Activated T-helper 2 cell treated with anti-CD3 and anti-CD28 coated beads, Interferon-gamma antibody, Interleukin-2, Interleukin-4, amounts not matched to agents 10 μg/mL and 5 μg/mL and 100 μg/mL, durations not matched to agents 14 hours and 24 hours and 36 hours (primary cell): ENCODE measurements around the gene ARHGAP45. TPM values are rescaled to one million over a fixed set of nuclear protein-coding genes. Genes with fewer than 3 reads are reported as not detected.

ENCODE experiments used
- DNase-seq: peaks from one replicate; pipeline ENCODE4 v3.0.0; 2021; ENCODE audit warnings: low spot score
- H3K27ac Mint-ChIP-seq: one replicate; pipeline ENCODE4 v1.8.0; 2021; ENCODE audit warnings: mixed read lengths
- H3K27me3 Mint-ChIP-seq: one replicate; pipeline ENCODE4 v1.8.0; 2021; ENCODE audit warnings: low read depth, mixed read lengths
- H3K36me3 Mint-ChIP-seq: one replicate; pipeline ENCODE4 v1.8.0; 2021; ENCODE audit warnings: low read depth, mixed read lengths
- H3K4me1 Mint-ChIP-seq: one replicate; pipeline ENCODE4 v1.8.0; 2021; ENCODE audit warnings: low read depth, mixed read lengths
- H3K4me3 Mint-ChIP-seq: one replicate; pipeline ENCODE4 v1.8.0; 2021; ENCODE audit warnings: low read depth, mild to moderate bottlenecking, moderate library complexity, mixed read lengths
- H3K9me3 Mint-ChIP-seq: one replicate; pipeline ENCODE4 v1.8.0; 2021; ENCODE audit warnings: mixed read lengths
- intact Hi-C: fragments of 100-400 bp; cut with micrococcal nuclease; formaldehyde crosslinking; loops from one replicate; pipeline ENCODE4 v1.15.1; 2023
- total RNA-seq: library from RNA; stranded (reverse); gene quantifications from 2 replicates; pipeline ENCODE4 v1.2.3, GENCODE V29; 2022

Gene ARHGAP45
- total RNA-seq, 1 donor from 2014 or later, result 158 TPM

GRCh38 chr19:1053176-1054101 is 13.5 kb upstream of the ARHGAP45 start:
- H3K27ac Mint-ChIP-seq, result no peak overlapping the region
- peaks cover 19% of the 10 kb centered on the region for H3K36me3 Mint-ChIP-seq
- H3K27me3 Mint-ChIP-seq, result no peaks in the 10 kb centered on the region
- intact Hi-C loops, result no loop called here
- H3K4me1 Mint-ChIP-seq, result peaks cover 9% of the 10 kb centered on the region
- no peak overlapping the region for H3K4me3 Mint-ChIP-seq
- H3K9me3 Mint-ChIP-seq, result no peaks in the 10 kb centered on the region
- DNase-seq, result no peak

- H3K27ac Mint-ChIP-seq, result no peak overlapping the region
These were observed 12.6 kb upstream of the ARHGAP45 start for GRCh38 chr19:1054102-1055027.

DNA sequence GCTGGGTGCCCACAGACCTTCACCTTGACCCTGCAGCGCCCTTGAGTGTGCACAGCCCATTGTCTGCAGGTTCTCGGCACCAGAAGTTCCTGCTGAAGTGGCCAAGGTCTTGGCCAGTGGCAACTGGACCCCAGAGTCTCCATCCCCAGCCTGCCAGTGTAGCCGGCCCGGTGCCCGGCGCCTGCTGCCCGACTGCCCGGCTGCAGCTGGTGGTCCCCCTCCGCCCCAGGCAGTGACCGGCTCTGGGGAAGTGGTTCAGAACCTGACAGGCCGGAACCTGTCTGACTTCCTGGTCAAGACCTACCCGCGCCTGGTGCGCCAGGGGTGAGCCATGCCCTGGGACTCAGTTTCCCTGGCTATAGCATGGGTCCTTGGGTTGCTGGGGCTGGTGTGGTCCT is 11.9 kb upstream of the ARHGAP45 start:
- H3K4me3 Mint-ChIP-seq, result no peak overlapping the region
- intact Hi-C loops, result no loop called here
- DNase-seq, result no peak
- peaks cover 19% of the 10 kb centered on the region for H3K36me3 Mint-ChIP-seq
- H3K27me3 Mint-ChIP-seq, result no peaks in the 10 kb centered on the region
- H3K9me3 Mint-ChIP-seq, result no peaks in the 10 kb centered on the region
- H3K27ac Mint-ChIP-seq, result no peak overlapping the region
- peaks cover 9% of the 10 kb centered on the region for H3K4me1 Mint-ChIP-seq

More at GRCh38 chr19:1054102-1055027, 12.6 kb upstream of the ARHGAP45 start:
- H3K27me3 Mint-ChIP-seq, result no peaks in the 10 kb centered on the region
- intact Hi-C loops, result no loop called here
- no peaks in the 10 kb centered on the region for H3K9me3 Mint-ChIP-seq
- peaks cover 9% of the 10 kb centered on the region for H3K4me1 Mint-ChIP-seq
- H3K4me3 Mint-ChIP-seq, result no peak overlapping the region
- peaks cover 19% of the 10 kb centered on the region for H3K36me3 Mint-ChIP-seq
- DNase-seq, result no peak

GRCh38 chr19:1055886-1056620 is 10.9 kb upstream of the ARHGAP45 start:
- Mint-ChIP-seq H3K9me3 (no peaks in the 10 kb centered on the region), H3K4me3 (no peak overlapping the region), H3K27me3 (no peaks in the 10 kb centered on the region), H3K4me1 (peaks cover 9% of the 10 kb centered on the region), H3K27ac (no peak overlapping the region), H3K36me3 (peaks cover 19% of the 10 kb centered on the region)
- intact Hi-C loops, result no loop called here
- DNase-seq, result no peak

- Mint-ChIP-seq H3K27ac (peak overlapping the region; percentile 60), H3K27me3 (no peaks in the 10 kb centered on the region), H3K36me3 (peaks cover 16% of the 10 kb centered on the region), H3K4me1 (peaks cover 9% of the 10 kb centered on the region), H3K9me3 (no peaks in the 10 kb centered on the region), H3K4me3 (no peak overlapping the region)
- no peak for DNase-seq
- intact Hi-C loops, result no loop called here
These were observed 9.7 kb upstream of the ARHGAP45 start for GRCh38 chr19:1057176-1057855.

- peaks cover 16% of the 10 kb centered on the region for H3K36me3 Mint-ChIP-seq
- no peaks in the 10 kb centered on the region for H3K27me3 Mint-ChIP-seq
- peaks cover 9% of the 10 kb centered on the region for H3K4me1 Mint-ChIP-seq
- no peak overlapping the region for H3K27ac Mint-ChIP-seq
- intact Hi-C loops, result no loop called here
- DNase-seq, result no peak
- no peak overlapping the region for H3K4me3 Mint-ChIP-seq
- H3K9me3 Mint-ChIP-seq, result no peaks in the 10 kb centered on the region
These were observed 8.9 kb upstream of the ARHGAP45 start for GRCh38 chr19:1058112-1058511.

GRCh38 chr19:1060689-1061088 is 6.3 kb upstream of the ARHGAP45 start:
- Mint-ChIP-seq H3K4me1 (peaks cover 20% of the 10 kb centered on the region), H3K27me3 (no peaks in the 10 kb centered on the region), H3K27ac (no peak overlapping the region), H3K9me3 (no peaks in the 10 kb centered on the region), H3K4me3 (no peak overlapping the region), H3K36me3 (peaks cover 16% of the 10 kb centered on the region)
- no peak for DNase-seq
- intact Hi-C loops, result no loop called here

DNA sequence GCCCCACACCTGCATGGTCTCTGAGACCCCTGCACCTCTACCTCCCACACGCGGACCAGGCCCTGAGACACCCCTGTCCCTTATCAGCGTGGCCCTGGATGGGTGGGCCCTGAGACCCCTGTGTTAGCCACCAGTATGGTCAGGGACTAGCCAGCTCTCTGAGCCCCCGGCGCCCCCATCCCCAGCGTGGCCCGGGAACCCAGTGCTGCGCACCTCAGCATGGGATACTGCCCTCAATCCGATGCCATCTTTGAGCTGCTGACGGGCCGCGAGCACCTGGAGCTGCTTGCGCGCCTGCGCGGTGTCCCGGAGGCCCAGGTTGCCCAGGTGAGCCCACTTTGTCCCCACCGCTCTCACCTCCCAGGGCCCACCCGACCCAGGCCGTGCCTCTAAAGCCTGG is 5.0 kb upstream of the ARHGAP45 start:
- Mint-ChIP-seq H3K4me1 (peaks cover 20% of the 10 kb centered on the region), H3K9me3 (no peaks in the 10 kb centered on the region), H3K27ac (no peak overlapping the region), H3K36me3 (peaks cover 8% of the 10 kb centered on the region), H3K27me3 (no peaks in the 10 kb centered on the region), H3K4me3 (no peak overlapping the region)
- intact Hi-C loops, result no loop called here
- DNase-seq, result no peak

- peaks cover 16% of the 10 kb centered on the region for H3K4me1 Mint-ChIP-seq
- intact Hi-C loops, result no loop called here
- no peak for DNase-seq
- H3K27ac Mint-ChIP-seq, result no peak overlapping the region
- H3K36me3 Mint-ChIP-seq, result peaks cover 5% of the 10 kb centered on the region
- no peak overlapping the region for H3K4me3 Mint-ChIP-seq
- no peaks in the 10 kb centered on the region for H3K9me3 Mint-ChIP-seq
- H3K27me3 Mint-ChIP-seq, result no peaks in the 10 kb centered on the region
These were observed 4.5 kb upstream of the ARHGAP45 start for GRCh38 chr19:1062387-1063029.

DNA sequence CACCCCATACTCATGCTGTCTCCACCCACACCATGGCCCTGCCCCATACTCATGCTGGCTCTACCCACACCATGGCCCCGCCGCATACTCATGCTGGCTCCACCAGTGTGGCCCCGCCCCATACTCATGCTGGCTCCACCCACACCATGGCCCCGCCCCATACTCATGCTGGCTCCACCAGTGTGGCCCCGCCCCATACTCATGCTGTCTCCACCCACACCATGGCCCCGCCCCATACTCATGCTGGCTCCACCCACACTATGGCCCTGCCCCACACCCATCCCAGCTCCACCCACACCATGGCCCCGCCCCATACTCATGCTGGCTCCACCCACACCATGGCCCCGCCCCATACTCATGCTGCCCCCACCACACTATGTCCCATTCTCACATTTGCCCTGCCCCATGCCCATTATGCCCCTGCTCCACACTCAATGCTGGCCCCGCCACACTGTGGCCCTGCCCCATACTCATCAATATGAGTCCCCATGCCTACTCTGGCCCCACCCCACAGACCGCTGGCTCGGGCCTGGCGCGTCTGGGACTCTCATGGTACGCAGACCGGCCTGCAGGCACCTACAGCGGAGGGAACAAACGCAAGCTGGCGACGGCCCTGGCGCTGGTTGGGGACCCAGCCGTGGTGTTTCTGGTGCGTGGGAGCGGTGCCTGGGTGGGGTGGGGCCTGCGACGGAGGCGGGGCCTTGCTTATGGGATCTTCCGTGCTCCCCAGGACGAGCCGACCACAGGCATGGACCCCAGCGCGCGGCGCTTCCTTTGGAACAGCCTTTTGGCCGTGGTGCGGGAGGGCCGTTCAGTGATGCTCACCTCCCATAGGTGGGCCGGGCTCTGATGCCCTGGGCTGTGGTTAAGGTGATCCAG is 3.7 kb upstream of the ARHGAP45 start:
- H3K36me3 Mint-ChIP-seq, result peaks cover 3% of the 10 kb centered on the region
- H3K4me3 Mint-ChIP-seq, result no peak overlapping the region
- H3K27me3 Mint-ChIP-seq, result no peaks in the 10 kb centered on the region
- peaks cover 11% of the 10 kb centered on the region for H3K4me1 Mint-ChIP-seq
- DNase-seq, result peak; percentile 68
- intact Hi-C loops, result no loop called here
- H3K27ac Mint-ChIP-seq, result no peak overlapping the region
- no peaks in the 10 kb centered on the region for H3K9me3 Mint-ChIP-seq
